ENCODE results near the gene SLC7A4.
A peak's percentile ranks its signal among the peaks of the same experiment; 100 is the strongest.
"Not testable (repeated sequence)": the region's sequence is repeated elsewhere in the genome, so short reads cannot be mapped to it uniquely, and the experiment has no call there.

The SLC7A4 gene

GRCh38 chr22:21064917-21065864 lies 32.8 kb upstream of the SLC7A4 start:
- no peak for DNase-seq

- not testable (repeated sequence) for DNase-seq
Observed at GRCh38 chr22:21064425-21064824, 32.1 kb upstream of the SLC7A4 start.

GRCh38 chr22:21061660-21062321 lies 29.4 kb upstream of the SLC7A4 start:
- not testable (repeated sequence) for DNase-seq

GRCh38 chr22:21060363-21060762 lies 28.0 kb upstream of the SLC7A4 start:
- not testable (repeated sequence) for DNase-seq

- DNase-seq, result no peak
Observed at GRCh38 chr22:21055880-21056319, 23.5 kb upstream of the SLC7A4 start.

- no peak for DNase-seq
Observed at GRCh38 chr22:21055564-21055834, 23.1 kb upstream of the SLC7A4 start.

GRCh38 chr22:21054714-21055563 lies 22.6 kb upstream of the SLC7A4 start:
- DNase-seq, result no peak

GRCh38 chr22:21054046-21054713 lies 21.8 kb upstream of the SLC7A4 start:
- DNase-seq, result no peak

GRCh38 chr22:21052715-21053459 lies 20.5 kb upstream of the SLC7A4 start:
- DNase-seq, result no peak

GRCh38 chr22:21051831-21052400 lies 19.6 kb upstream of the SLC7A4 start:
- no peak for DNase-seq

GRCh38 chr22:21051145-21051830 lies 18.9 kb upstream of the SLC7A4 start:
- DNase-seq, result no peak

GRCh38 chr22:21048965-21049364 lies 16.6 kb upstream of the SLC7A4 start:
- not testable (repeated sequence) for DNase-seq

- DNase-seq, result not testable (repeated sequence)
Observed at GRCh38 chr22:21048448-21048847, 16.1 kb upstream of the SLC7A4 start.

GRCh38 chr22:21047730-21048129 lies 15.4 kb upstream of the SLC7A4 start:
- DNase-seq, result no peak

- DNase-seq, result no peak
Observed at GRCh38 chr22:21047035-21047661, 14.8 kb upstream of the SLC7A4 start.

GRCh38 chr22:21045585-21046294 lies 13.4 kb upstream of the SLC7A4 start, which contains the start of gene LRRC74B:
TSS of gene LRRC74B (plus strand) at chr22:21045946. CDS start at chr22:21045987, 41 bp downstream.
- peak; percentile 94 for DNase-seq

GRCh38 chr22:21044931-21045584 lies 12.7 kb upstream of the SLC7A4 start:
- DNase-seq, result peak; percentile 44

GRCh38 chr22:21043860-21044535 lies 11.6 kb upstream of the SLC7A4 start:
- DNase-seq, result no peak

All from NCI-H2227 treated with DMSO at 0.1 percent for 48 hours (cell line).